ENCODE data around the gene CPLANE1.

Gene CPLANE1

GRCh38 chr5:37198061-37198460, 51.1 kb downstream of the CPLANE1 start:
- Mint-ChIP-seq H3K4me1 (peaks cover 15% of the 10 kb centered on the region), H3K27me3 (no peaks in the 10 kb centered on the region), H3K4me3 (peak overlapping the region; percentile 74), H3K27ac (ENCODE audit: low read depth) (peak overlapping the region; percentile 88), H3K9me3 (no peaks in the 10 kb centered on the region), H3K36me3 (ENCODE audit: insufficient read depth) (peaks cover 7% of the 10 kb centered on the region)
- ATAC-seq (replicated peaks; ENCODE audit: extremely low read depth, poor library complexity, severe bottlenecking): peak; percentile 33
- no peak for DNase-seq (ENCODE audit: low spot score in 2 of 2)

- DNase-seq (ENCODE audit: low spot score in 2 of 2) (no peak), ATAC-seq (replicated peaks; ENCODE audit: extremely low read depth, poor library complexity, severe bottlenecking) (peak; percentile 73)
- Mint-ChIP-seq H3K4me3 (peak overlapping the region; percentile 74), H3K9me3 (no peaks in the 10 kb centered on the region), H3K27ac (ENCODE audit: low read depth) (peak overlapping the region; percentile 88), H3K27me3 (no peaks in the 10 kb centered on the region), H3K4me1 (peaks cover 15% of the 10 kb centered on the region), H3K36me3 (ENCODE audit: insufficient read depth) (peaks cover 7% of the 10 kb centered on the region)
Observed at GRCh38 chr5:37197340-37198050, 51.7 kb downstream of the CPLANE1 start.

- Mint-ChIP-seq H3K4me1 (no peaks in the 10 kb centered on the region), H3K27ac (ENCODE audit: low read depth) (no peak overlapping the region), H3K4me3 (no peak overlapping the region), H3K9me3 (no peaks in the 10 kb centered on the region), H3K36me3 (ENCODE audit: insufficient read depth) (peaks cover 4% of the 10 kb centered on the region), H3K27me3 (no peaks in the 10 kb centered on the region)
- DNase-seq (ENCODE audit: low spot score in 2 of 2) (no peak), ATAC-seq (replicated peaks; ENCODE audit: extremely low read depth, poor library complexity, severe bottlenecking) (no peak)
Observed at GRCh38 chr5:37190592-37190991, 58.6 kb downstream of the CPLANE1 start.

- Mint-ChIP-seq H3K27me3 (no peaks in the 10 kb centered on the region), H3K4me3 (no peak overlapping the region), H3K9me3 (no peaks in the 10 kb centered on the region), H3K27ac (ENCODE audit: low read depth) (no peak overlapping the region), H3K36me3 (ENCODE audit: insufficient read depth) (peaks cover 6% of the 10 kb centered on the region), H3K4me1 (no peaks in the 10 kb centered on the region)
- no peak for DNase-seq (ENCODE audit: low spot score in 2 of 2)
- ATAC-seq (replicated peaks; ENCODE audit: extremely low read depth, poor library complexity, severe bottlenecking): no peak
Observed at GRCh38 chr5:37189355-37189754, 59.8 kb downstream of the CPLANE1 start.

GRCh38 chr5:37187465-37187977, 61.7 kb downstream of the CPLANE1 start:
- H3K4me1 Mint-ChIP-seq: no peaks in the 10 kb centered on the region
- H3K27me3 Mint-ChIP-seq: no peaks in the 10 kb centered on the region
- ATAC-seq (replicated peaks; ENCODE audit: extremely low read depth, poor library complexity, severe bottlenecking) (no peak), DNase-seq (ENCODE audit: low spot score in 2 of 2) (no peak)
- H3K9me3 Mint-ChIP-seq: no peaks in the 10 kb centered on the region
- H3K4me3 Mint-ChIP-seq: no peak overlapping the region
- peaks cover 12% of the 10 kb centered on the region for H3K36me3 Mint-ChIP-seq (ENCODE audit: insufficient read depth)
- no peak overlapping the region for H3K27ac Mint-ChIP-seq (ENCODE audit: low read depth)

GRCh38 chr5:37184748-37185364, 64.3 kb downstream of the CPLANE1 start:
- Mint-ChIP-seq H3K36me3 (ENCODE audit: insufficient read depth) (peaks cover 12% of the 10 kb centered on the region), H3K27ac (ENCODE audit: low read depth) (no peak overlapping the region), H3K27me3 (no peaks in the 10 kb centered on the region), H3K4me3 (no peak overlapping the region), H3K4me1 (no peaks in the 10 kb centered on the region), H3K9me3 (no peaks in the 10 kb centered on the region)
- ATAC-seq (replicated peaks; ENCODE audit: extremely low read depth, poor library complexity, severe bottlenecking) (no peak), DNase-seq (ENCODE audit: low spot score in 2 of 2) (no peak)

GRCh38 chr5:37182667-37183066, 66.5 kb downstream of the CPLANE1 start:
- Mint-ChIP-seq H3K4me3 (no peak overlapping the region), H3K27ac (ENCODE audit: low read depth) (no peak overlapping the region), H3K4me1 (no peaks in the 10 kb centered on the region), H3K36me3 (ENCODE audit: insufficient read depth) (peaks cover 13% of the 10 kb centered on the region), H3K9me3 (no peaks in the 10 kb centered on the region), H3K27me3 (no peaks in the 10 kb centered on the region)
- ATAC-seq (replicated peaks; ENCODE audit: extremely low read depth, poor library complexity, severe bottlenecking) (no peak), DNase-seq (ENCODE audit: low spot score in 2 of 2) (no peak)

GRCh38 chr5:37174928-37175327, 74.2 kb downstream of the CPLANE1 start:
- DNase-seq (ENCODE audit: low spot score in 2 of 2): no peak
- no peak for ATAC-seq (replicated peaks; ENCODE audit: extremely low read depth, poor library complexity, severe bottlenecking)
- Mint-ChIP-seq H3K36me3 (ENCODE audit: insufficient read depth) (peaks cover 36% of the 10 kb centered on the region), H3K4me3 (no peak overlapping the region), H3K9me3 (no peaks in the 10 kb centered on the region), H3K27ac (ENCODE audit: low read depth) (no peak overlapping the region), H3K27me3 (no peaks in the 10 kb centered on the region), H3K4me1 (no peaks in the 10 kb centered on the region)

GRCh38 chr5:37172957-37173356, 76.2 kb downstream of the CPLANE1 start:
- Mint-ChIP-seq H3K27me3 (no peaks in the 10 kb centered on the region), H3K36me3 (ENCODE audit: insufficient read depth) (peaks cover 46% of the 10 kb centered on the region), H3K27ac (ENCODE audit: low read depth) (no peak overlapping the region), H3K4me3 (no peak overlapping the region), H3K4me1 (no peaks in the 10 kb centered on the region), H3K9me3 (no peaks in the 10 kb centered on the region)
- DNase-seq (ENCODE audit: low spot score in 2 of 2) (no peak), ATAC-seq (replicated peaks; ENCODE audit: extremely low read depth, poor library complexity, severe bottlenecking) (no peak)

- DNase-seq (ENCODE audit: low spot score in 2 of 2) (no peak), ATAC-seq (replicated peaks; ENCODE audit: extremely low read depth, poor library complexity, severe bottlenecking) (no peak)
- Mint-ChIP-seq H3K9me3 (no peaks in the 10 kb centered on the region), H3K27me3 (no peaks in the 10 kb centered on the region), H3K4me1 (no peaks in the 10 kb centered on the region), H3K27ac (ENCODE audit: low read depth) (no peak overlapping the region), H3K36me3 (ENCODE audit: insufficient read depth) (peaks cover 38% of the 10 kb centered on the region), H3K4me3 (no peak overlapping the region)
Observed at GRCh38 chr5:37170856-37171255, 78.3 kb downstream of the CPLANE1 start.

GRCh38 chr5:37166197-37166596, 83.0 kb downstream of the CPLANE1 start:
- ATAC-seq (replicated peaks; ENCODE audit: extremely low read depth, poor library complexity, severe bottlenecking) (no peak), DNase-seq (ENCODE audit: low spot score in 2 of 2) (no peak)
- no peak overlapping the region for H3K4me3 Mint-ChIP-seq
- H3K9me3 Mint-ChIP-seq: no peaks in the 10 kb centered on the region
- no peak overlapping the region for H3K27ac Mint-ChIP-seq (ENCODE audit: low read depth)
- H3K4me1 Mint-ChIP-seq: no peaks in the 10 kb centered on the region
- H3K27me3 Mint-ChIP-seq: no peaks in the 10 kb centered on the region
- H3K36me3 Mint-ChIP-seq (ENCODE audit: insufficient read depth): peaks cover 18% of the 10 kb centered on the region

GRCh38 chr5:37165761-37166160, 83.4 kb downstream of the CPLANE1 start:
- Mint-ChIP-seq H3K27ac (ENCODE audit: low read depth) (no peak overlapping the region), H3K4me1 (no peaks in the 10 kb centered on the region), H3K27me3 (no peaks in the 10 kb centered on the region), H3K4me3 (no peak overlapping the region), H3K9me3 (no peaks in the 10 kb centered on the region), H3K36me3 (ENCODE audit: insufficient read depth) (peaks cover 17% of the 10 kb centered on the region)
- no peak for ATAC-seq (replicated peaks; ENCODE audit: extremely low read depth, poor library complexity, severe bottlenecking)
- DNase-seq (ENCODE audit: low spot score in 2 of 2): no peak

- H3K27ac Mint-ChIP-seq (ENCODE audit: low read depth): no peak overlapping the region
- no peaks in the 10 kb centered on the region for H3K4me1 Mint-ChIP-seq
- H3K36me3 Mint-ChIP-seq (ENCODE audit: insufficient read depth): peaks cover 14% of the 10 kb centered on the region
- H3K4me3 Mint-ChIP-seq: no peak overlapping the region
- no peak for ATAC-seq (replicated peaks; ENCODE audit: extremely low read depth, poor library complexity, severe bottlenecking)
- no peak for DNase-seq (ENCODE audit: low spot score in 2 of 2)
- H3K9me3 Mint-ChIP-seq: no peaks in the 10 kb centered on the region
- no peaks in the 10 kb centered on the region for H3K27me3 Mint-ChIP-seq
Observed at GRCh38 chr5:37153661-37154060, 95.5 kb downstream of the CPLANE1 start.

All from central memory CD8-positive, alpha-beta T cell (primary cell).